Adrenal gland (tissue), 5 donors: Measurements from ENCODE around the gene CENPF.

Experiments used
- POLR2A ChIP-seq, 2 donors: fragments of 450-650 bp; IDR thresholded peaks; one replicate each; pipeline ENCODE4 v1.6.1; 2017; ENCODE audit warnings: antibody characterized with exemption in 2 of 2, mild to moderate bottlenecking in 2 of 2, moderate library complexity in 1 of 2
- TF ChIP-seq, protein P1 (sequence below), 6 experiments: fragments of 450-650 bp in 4 of 6; fragments of 200-600 bp in 2 of 6; sonication (generic) in 1 of 6; IDR thresholded peaks; 1 replicate in 5 of 6; 2 replicates in 1 of 6; pipeline versions ENCODE4 v1.5.1 to v1.8.0; 2016 to 2021; ENCODE audit warnings: antibody characterized with exemption in 6 of 6, mild to moderate bottlenecking in 2 of 6, moderate library complexity in 1 of 6
- donor health status: DM: no; HTN: no; CAD: no.

GRCh38 chr1:214673576-214673975, 70.6 kb downstream of the CENPF start:
- TF ChIP-seq, protein P1, sequence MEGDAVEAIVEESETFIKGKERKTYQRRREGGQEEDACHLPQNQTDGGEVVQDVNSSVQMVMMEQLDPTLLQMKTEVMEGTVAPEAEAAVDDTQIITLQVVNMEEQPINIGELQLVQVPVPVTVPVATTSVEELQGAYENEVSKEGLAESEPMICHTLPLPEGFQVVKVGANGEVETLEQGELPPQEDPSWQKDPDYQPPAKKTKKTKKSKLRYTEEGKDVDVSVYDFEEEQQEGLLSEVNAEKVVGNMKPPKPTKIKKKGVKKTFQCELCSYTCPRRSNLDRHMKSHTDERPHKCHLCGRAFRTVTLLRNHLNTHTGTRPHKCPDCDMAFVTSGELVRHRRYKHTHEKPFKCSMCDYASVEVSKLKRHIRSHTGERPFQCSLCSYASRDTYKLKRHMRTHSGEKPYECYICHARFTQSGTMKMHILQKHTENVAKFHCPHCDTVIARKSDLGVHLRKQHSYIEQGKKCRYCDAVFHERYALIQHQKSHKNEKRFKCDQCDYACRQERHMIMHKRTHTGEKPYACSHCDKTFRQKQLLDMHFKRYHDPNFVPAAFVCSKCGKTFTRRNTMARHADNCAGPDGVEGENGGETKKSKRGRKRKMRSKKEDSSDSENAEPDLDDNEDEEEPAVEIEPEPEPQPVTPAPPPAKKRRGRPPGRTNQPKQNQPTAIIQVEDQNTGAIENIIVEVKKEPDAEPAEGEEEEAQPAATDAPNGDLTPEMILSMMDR (IDR thresholded peaks at IDR 0.05), result no peak
- TF ChIP-seq POLR2A (IDR thresholded peaks at IDR 0.05), result no peak
